Measurements from ENCODE around the gene RBP4. TPM values are rescaled to one million over a fixed set of nuclear protein-coding genes. Genes with fewer than 3 reads are reported as not detected.

The RBP4 gene
- polyA plus RNA-seq, 1 of the 3 experiments (the other 2 are of a cell fraction): not detected

DNA sequence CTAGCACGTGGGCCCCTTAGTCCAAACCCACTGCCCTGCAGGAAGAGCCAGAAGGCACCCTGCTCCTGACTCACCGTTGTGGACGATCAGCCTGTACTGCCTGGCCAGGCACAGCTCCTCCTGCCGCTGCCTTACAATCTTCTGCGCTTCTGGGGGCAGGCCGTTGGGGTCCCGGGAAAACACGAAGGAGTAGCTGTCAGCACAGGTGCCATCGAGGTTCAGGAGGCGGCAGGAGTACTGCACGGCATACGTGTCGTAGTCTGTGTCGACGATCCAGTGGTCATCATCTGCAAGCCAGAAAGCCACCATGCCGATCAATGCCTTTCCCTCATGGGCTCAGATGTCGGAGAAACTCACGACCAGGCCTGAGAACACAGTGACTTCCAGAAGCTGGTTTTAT, 7.3 kb downstream of the RBP4 start:
- no peaks in the 10 kb centered on the region for H3K9me2 ChIP-seq
- H2AFZ ChIP-seq (ENCODE audit: low read depth): no peak overlapping the region
- no peak for DNase-seq
- H3K27ac ChIP-seq (ENCODE audit: low read depth in 2 of 2, low read length in 1 of 2): no peak overlapping the region
- H4K20me1 ChIP-seq (ENCODE audit: insufficient read depth): no peaks in the 10 kb centered on the region
- peaks cover 5% of the 10 kb centered on the region; the same call in 1 of the 2 replicates for H3K27me3 ChIP-seq (ENCODE audit: insufficient read depth)
- no peaks in the 10 kb centered on the region for H3F3A ChIP-seq (replicated peaks; ENCODE audit: insufficient read depth)
- no peaks in the 10 kb centered on the region for H3K36me3 ChIP-seq (replicated peaks in 1 of 2; ENCODE audit: control insufficient read depth in 1 of 2, insufficient read depth in 2 of 2, low read length in 1 of 2)
- POLR2A ChIA-PET: no interaction called here
- H3K4me3 ChIP-seq (ENCODE audit: low read depth in 2 of 2, low read length in 1 of 2): no peak overlapping the region
- WGBS (ENCODE audit: low lambda C conversion rate): 74% methylated on average over 16 of the region's 18 CpGs
- H3K4me2 ChIP-seq: no peak overlapping the region
- CTCF ChIA-PET: no interaction called here
- no peak overlapping the region for H3K9ac ChIP-seq
- no peaks in the 10 kb centered on the region for H3K4me1 ChIP-seq (ENCODE audit: control insufficient read depth in 1 of 2, insufficient read depth in 2 of 2, low read depth in 1 of 2, low read length in 1 of 2)
- no peaks in the 10 kb centered on the region for H3K9me3 ChIP-seq
- H3K79me2 ChIP-seq (ENCODE audit: insufficient read depth): no peaks in the 10 kb centered on the region
- TF ChIP-seq POLR2AphosphoS5 (IDR thresholded peaks at IDR 0.05; ENCODE audit: low read depth, low read length) (no peak), TEAD4 (IDR thresholded peaks at IDR 0.05; ENCODE audit: borderline replicate concordance, insufficient read depth) (no peak), GABPA (IDR thresholded peaks at IDR 0.05; ENCODE audit: low read depth) (no peak)
- TF ChIP-seq, protein P1, sequence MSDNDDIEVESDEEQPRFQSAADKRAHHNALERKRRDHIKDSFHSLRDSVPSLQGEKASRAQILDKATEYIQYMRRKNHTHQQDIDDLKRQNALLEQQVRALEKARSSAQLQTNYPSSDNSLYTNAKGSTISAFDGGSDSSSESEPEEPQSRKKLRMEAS (IDR thresholded peaks at IDR 0.05; ENCODE audit: low read depth): no peak

DNA sequence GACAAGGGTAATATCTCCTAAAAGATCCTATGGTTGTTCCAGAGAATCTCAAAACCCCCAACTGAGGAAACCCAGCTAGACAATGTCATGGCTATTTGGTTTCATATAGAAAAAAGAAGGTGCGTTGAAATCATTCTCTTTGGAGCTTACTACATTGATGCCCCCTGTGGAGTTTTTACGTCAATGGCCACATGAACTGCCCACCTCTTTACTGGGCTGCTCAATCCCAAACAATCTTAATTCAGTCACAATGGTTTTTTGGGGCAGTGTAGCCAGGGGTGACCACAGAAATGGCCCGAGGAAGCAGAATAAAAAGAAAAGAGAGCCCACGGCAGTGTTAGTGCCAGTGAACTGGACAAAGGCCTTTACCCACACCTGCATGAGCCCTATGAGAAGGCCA, 7.8 kb downstream of the RBP4 start:
- Histone ChIP-seq H3K27me3 (ENCODE audit: insufficient read depth) (peaks cover 5% of the 10 kb centered on the region; the same call in 1 of the 2 replicates), H3K4me2 (no peak overlapping the region), H4K20me1 (ENCODE audit: insufficient read depth) (no peaks in the 10 kb centered on the region), H3K9me2 (no peaks in the 10 kb centered on the region), H3K9ac (no peak overlapping the region), H2AFZ (ENCODE audit: low read depth) (no peak overlapping the region), H3K36me3 (replicated peaks in 1 of 2; ENCODE audit: control insufficient read depth in 1 of 2, insufficient read depth in 2 of 2, low read length in 1 of 2) (no peaks in the 10 kb centered on the region), H3K79me2 (ENCODE audit: insufficient read depth) (no peaks in the 10 kb centered on the region), H3K27ac (ENCODE audit: low read depth in 2 of 2, low read length in 1 of 2) (no peak overlapping the region), H3K4me1 (ENCODE audit: control insufficient read depth in 1 of 2, insufficient read depth in 2 of 2, low read depth in 1 of 2, low read length in 1 of 2) (no peaks in the 10 kb centered on the region), H3K4me3 (ENCODE audit: low read depth in 2 of 2, low read length in 1 of 2) (no peak overlapping the region), H3F3A (replicated peaks; ENCODE audit: insufficient read depth) (no peaks in the 10 kb centered on the region), H3K9me3 (no peaks in the 10 kb centered on the region)
- DNase-seq: no peak
- 63% methylated on average over 4 of the region's 4 CpGs for WGBS (ENCODE audit: low lambda C conversion rate)
- POLR2A ChIA-PET: no interaction called here
- CTCF ChIA-PET: interaction anchor here (1.0 to 1.8 kb wide), 2 partner anchors 39 to 51 kb away, joined by 3 to 5 read pairs; no protein-coding TSS in a partner anchor
- TF ChIP-seq CHD2 (IDR thresholded peaks at IDR 0.05; ENCODE audit: low read length, partially characterized antibody) (no peak), JUND (IDR thresholded peaks at IDR 0.05) (no peak)

DNA sequence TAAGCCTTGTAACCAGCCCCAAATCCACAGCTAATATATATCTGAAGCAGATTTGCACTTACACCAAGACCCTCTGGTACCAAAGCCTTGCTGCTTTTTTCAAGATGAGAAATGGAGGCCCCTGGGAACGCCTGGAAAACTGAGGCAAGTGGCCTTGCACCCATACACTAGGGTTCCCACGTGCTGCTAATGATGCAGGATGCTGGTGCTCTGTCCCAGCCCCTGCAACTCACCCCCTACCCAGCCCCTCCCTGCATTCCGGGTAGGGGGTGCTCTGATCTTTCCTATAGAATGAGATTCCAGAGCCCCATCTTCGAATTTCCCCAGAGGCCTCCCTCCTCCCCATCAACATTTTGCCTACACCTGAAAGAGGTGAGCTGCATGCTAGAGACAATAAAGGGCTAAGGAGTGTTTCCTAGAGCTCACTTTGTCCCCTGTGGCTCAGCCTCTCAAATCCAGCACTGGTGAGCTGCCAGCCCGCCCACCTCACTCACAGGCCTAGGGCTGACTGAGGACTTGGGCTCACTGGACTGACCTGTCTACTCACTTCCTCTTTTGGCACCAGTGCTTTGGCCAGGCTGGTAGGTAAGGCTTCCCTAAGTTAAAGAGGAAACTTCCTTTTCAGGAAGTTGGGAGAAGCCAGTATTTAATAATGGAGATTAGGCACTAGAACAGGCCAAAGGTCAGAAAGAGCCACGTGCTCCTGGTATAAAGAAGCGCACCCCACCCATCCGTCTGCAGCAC, 9.8 kb downstream of the RBP4 start:
- H3K4me2 ChIP-seq: no peak overlapping the region
- H3F3A ChIP-seq (replicated peaks; ENCODE audit: insufficient read depth): no peaks in the 10 kb centered on the region
- 58% methylated on average over 6 of the region's 8 CpGs for whole genome bisulfite sequencing (ENCODE audit: low lambda C conversion rate)
- CTCF ChIA-PET: interaction anchor here (1.8 kb wide), 1 partner anchor 49 kb away, joined by 5 read pairs; no protein-coding TSS in a partner anchor
- no peaks in the 10 kb centered on the region for H3K36me3 ChIP-seq (replicated peaks in 1 of 2; ENCODE audit: control insufficient read depth in 1 of 2, insufficient read depth in 2 of 2, low read length in 1 of 2)
- POLR2A ChIA-PET: no interaction called here
- DNase-seq: no peak
- H3K9me2 ChIP-seq: no peaks in the 10 kb centered on the region
- no peak overlapping the region for H2AFZ ChIP-seq (ENCODE audit: low read depth)
- no peak overlapping the region for H3K27ac ChIP-seq (ENCODE audit: low read depth in 2 of 2, low read length in 1 of 2)
- H3K79me2 ChIP-seq (ENCODE audit: insufficient read depth): no peaks in the 10 kb centered on the region
- no peak overlapping the region for H3K4me3 ChIP-seq (ENCODE audit: low read depth in 2 of 2, low read length in 1 of 2)
- H4K20me1 ChIP-seq (ENCODE audit: insufficient read depth): no peaks in the 10 kb centered on the region
- no peak overlapping the region for H3K9ac ChIP-seq
- H3K4me1 ChIP-seq (ENCODE audit: control insufficient read depth in 1 of 2, insufficient read depth in 2 of 2, low read depth in 1 of 2, low read length in 1 of 2): no peaks in the 10 kb centered on the region
- peaks cover 5% of the 10 kb centered on the region; the same call in 1 of the 2 replicates for H3K27me3 ChIP-seq (ENCODE audit: insufficient read depth)
- H3K9me3 ChIP-seq: no peaks in the 10 kb centered on the region
- TF ChIP-seq, protein P2, sequence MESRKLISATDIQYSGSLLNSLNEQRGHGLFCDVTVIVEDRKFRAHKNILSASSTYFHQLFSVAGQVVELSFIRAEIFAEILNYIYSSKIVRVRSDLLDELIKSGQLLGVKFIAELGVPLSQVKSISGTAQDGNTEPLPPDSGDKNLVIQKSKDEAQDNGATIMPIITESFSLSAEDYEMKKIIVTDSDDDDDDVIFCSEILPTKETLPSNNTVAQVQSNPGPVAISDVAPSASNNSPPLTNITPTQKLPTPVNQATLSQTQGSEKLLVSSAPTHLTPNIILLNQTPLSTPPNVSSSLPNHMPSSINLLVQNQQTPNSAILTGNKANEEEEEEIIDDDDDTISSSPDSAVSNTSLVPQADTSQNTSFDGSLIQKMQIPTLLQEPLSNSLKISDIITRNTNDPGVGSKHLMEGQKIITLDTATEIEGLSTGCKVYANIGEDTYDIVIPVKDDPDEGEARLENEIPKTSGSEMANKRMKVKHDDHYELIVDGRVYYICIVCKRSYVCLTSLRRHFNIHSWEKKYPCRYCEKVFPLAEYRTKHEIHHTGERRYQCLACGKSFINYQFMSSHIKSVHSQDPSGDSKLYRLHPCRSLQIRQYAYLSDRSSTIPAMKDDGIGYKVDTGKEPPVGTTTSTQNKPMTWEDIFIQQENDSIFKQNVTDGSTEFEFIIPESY (IDR thresholded peaks at IDR 0.05; ENCODE audit: borderline replicate concordance, low read depth): no peak
- TF ChIP-seq RCOR1 (IDR thresholded peaks at IDR 0.05; ENCODE audit: low read length) (no peak), FOXJ3 (CRISPR knock-in tag; IDR thresholded peaks at IDR 0.05) (no peak), GATA2 (CRISPR knock-in tag; IDR thresholded peaks at IDR 0.05) (no peak), TEAD4 (IDR thresholded peaks at IDR 0.05; ENCODE audit: borderline replicate concordance, insufficient read depth) (no peak), FOSL2 (IDR thresholded peaks at IDR 0.05; ENCODE audit: borderline replicate concordance, low read depth) (no peak)
- TF ChIP-seq, protein P3, sequence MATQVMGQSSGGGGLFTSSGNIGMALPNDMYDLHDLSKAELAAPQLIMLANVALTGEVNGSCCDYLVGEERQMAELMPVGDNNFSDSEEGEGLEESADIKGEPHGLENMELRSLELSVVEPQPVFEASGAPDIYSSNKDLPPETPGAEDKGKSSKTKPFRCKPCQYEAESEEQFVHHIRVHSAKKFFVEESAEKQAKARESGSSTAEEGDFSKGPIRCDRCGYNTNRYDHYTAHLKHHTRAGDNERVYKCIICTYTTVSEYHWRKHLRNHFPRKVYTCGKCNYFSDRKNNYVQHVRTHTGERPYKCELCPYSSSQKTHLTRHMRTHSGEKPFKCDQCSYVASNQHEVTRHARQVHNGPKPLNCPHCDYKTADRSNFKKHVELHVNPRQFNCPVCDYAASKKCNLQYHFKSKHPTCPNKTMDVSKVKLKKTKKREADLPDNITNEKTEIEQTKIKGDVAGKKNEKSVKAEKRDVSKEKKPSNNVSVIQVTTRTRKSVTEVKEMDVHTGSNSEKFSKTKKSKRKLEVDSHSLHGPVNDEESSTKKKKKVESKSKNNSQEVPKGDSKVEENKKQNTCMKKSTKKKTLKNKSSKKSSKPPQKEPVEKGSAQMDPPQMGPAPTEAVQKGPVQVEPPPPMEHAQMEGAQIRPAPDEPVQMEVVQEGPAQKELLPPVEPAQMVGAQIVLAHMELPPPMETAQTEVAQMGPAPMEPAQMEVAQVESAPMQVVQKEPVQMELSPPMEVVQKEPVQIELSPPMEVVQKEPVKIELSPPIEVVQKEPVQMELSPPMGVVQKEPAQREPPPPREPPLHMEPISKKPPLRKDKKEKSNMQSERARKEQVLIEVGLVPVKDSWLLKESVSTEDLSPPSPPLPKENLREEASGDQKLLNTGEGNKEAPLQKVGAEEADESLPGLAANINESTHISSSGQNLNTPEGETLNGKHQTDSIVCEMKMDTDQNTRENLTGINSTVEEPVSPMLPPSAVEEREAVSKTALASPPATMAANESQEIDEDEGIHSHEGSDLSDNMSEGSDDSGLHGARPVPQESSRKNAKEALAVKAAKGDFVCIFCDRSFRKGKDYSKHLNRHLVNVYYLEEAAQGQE (IDR thresholded peaks at IDR 0.05; ENCODE audit: low read depth, low read length): no peak
- TF ChIP-seq, protein P4, sequence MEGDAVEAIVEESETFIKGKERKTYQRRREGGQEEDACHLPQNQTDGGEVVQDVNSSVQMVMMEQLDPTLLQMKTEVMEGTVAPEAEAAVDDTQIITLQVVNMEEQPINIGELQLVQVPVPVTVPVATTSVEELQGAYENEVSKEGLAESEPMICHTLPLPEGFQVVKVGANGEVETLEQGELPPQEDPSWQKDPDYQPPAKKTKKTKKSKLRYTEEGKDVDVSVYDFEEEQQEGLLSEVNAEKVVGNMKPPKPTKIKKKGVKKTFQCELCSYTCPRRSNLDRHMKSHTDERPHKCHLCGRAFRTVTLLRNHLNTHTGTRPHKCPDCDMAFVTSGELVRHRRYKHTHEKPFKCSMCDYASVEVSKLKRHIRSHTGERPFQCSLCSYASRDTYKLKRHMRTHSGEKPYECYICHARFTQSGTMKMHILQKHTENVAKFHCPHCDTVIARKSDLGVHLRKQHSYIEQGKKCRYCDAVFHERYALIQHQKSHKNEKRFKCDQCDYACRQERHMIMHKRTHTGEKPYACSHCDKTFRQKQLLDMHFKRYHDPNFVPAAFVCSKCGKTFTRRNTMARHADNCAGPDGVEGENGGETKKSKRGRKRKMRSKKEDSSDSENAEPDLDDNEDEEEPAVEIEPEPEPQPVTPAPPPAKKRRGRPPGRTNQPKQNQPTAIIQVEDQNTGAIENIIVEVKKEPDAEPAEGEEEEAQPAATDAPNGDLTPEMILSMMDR (IDR thresholded peaks at IDR 0.05): no peak
